H1 (cell line): ENCODE data around the gene COL19A1. TPM values are rescaled to one million over a fixed set of nuclear protein-coding genes. Genes with fewer than 3 reads are reported as not detected.
A peak's percentile ranks its signal among the peaks of the same experiment; 100 is the strongest.

Source experiments
- ASH2L ChIP-seq: fragments of 200-600, 300-600 bp; sonication (generic); IDR thresholded peaks from one replicate; pipeline ENCODE4 v1.7.1; 2017; ENCODE audit warnings: low read length
- BCL11A ChIP-seq, 2 experiments: IDR thresholded peaks; one replicate each; pipeline ENCODE4 v1.6.1; 2011; ENCODE audit warnings: low read depth in 2 of 2, low read length in 2 of 2, mild to moderate bottlenecking in 2 of 2
- EZH2 ChIP-seq: fragments of 200-600 bp; sonication (generic); IDR thresholded peaks from 2 replicates; pipeline ENCODE4 v1.7.1; 2012; ENCODE audit warnings: low read depth, mild to moderate bottlenecking, moderate library complexity, low read length, inconsistent platforms; ENCODE audit not compliant: severe bottlenecking
- FOSL1 ChIP-seq: IDR thresholded peaks from 2 replicates; pipeline ENCODE4 v1.6.1; 2011; ENCODE audit warnings: mild to moderate bottlenecking, low read depth, low read length, moderate library complexity; ENCODE audit not compliant: insufficient read depth
- KDM4A ChIP-seq: IDR thresholded peaks from one replicate; pipeline ENCODE4 v1.7.1; 2012; ENCODE audit warnings: low read depth, mild to moderate bottlenecking, moderate library complexity, low read length, inconsistent platforms; ENCODE audit not compliant: severe bottlenecking
- RAD21 ChIP-seq, 2 experiments: IDR thresholded peaks in 1 of 2; conservative IDR thresholded peaks in 1 of 2; 2 replicates each; pipeline ENCODE4 v1.6.1; 2011; ENCODE audit warnings: low read depth in 2 of 2, low read length in 2 of 2, improper control_type of control experiment in 1 of 2, inconsistent platforms in 1 of 2, mild to moderate bottlenecking in 1 of 2, moderate library complexity in 1 of 2
- RFX5 ChIP-seq: IDR thresholded peaks from 2 replicates; pipeline ENCODE4 v1.6.1; 2011; ENCODE audit warnings: low read depth, low read length, improper control_type of control experiment, borderline replicate concordance
- RNF2 ChIP-seq: fragments of 200-900, 300-1000 bp; sonication (generic); IDR thresholded peaks from 2 replicates; pipeline ENCODE4 v1.7.1; 2016; ENCODE audit warnings: borderline replicate concordance, low read depth, mild to moderate bottlenecking, antibody characterized with exemption, low read length; ENCODE audit not compliant: poor library complexity, severe bottlenecking; ENCODE audit errors: missing control alignments
- SAP30 ChIP-seq: fragments of 300-600 bp; sonication (generic); IDR thresholded peaks from 2 replicates; pipeline ENCODE4 v1.7.1; 2012; ENCODE audit warnings: low read length, moderate library complexity, mild to moderate bottlenecking, inconsistent platforms; ENCODE audit not compliant: insufficient read depth, insufficient replicate concordance
- SUZ12 ChIP-seq: fragments of 200-600 bp; sonication (generic); IDR thresholded peaks from 2 replicates; pipeline ENCODE4 v1.6.1; 2012; ENCODE audit warnings: mild to moderate bottlenecking, inconsistent platforms, low read length, moderate library complexity, mixed read lengths
- TAF1 ChIP-seq: IDR thresholded peaks from 2 replicates; pipeline ENCODE4 v1.6.1; 2011; ENCODE audit warnings: mild to moderate bottlenecking, low read depth, low read length
- TAF7 ChIP-seq: optimal IDR thresholded peaks from 2 replicates; pipeline ENCODE3; 2011; ENCODE audit warnings: low read depth, mild to moderate bottlenecking, inconsistent platforms, low read length, moderate library complexity, borderline replicate concordance
- TBP ChIP-seq: IDR thresholded peaks from 2 replicates; pipeline ENCODE4 v1.6.1; 2011; ENCODE audit warnings: low read depth, low read length, improper control_type of control experiment
- polyA plus RNA-seq, 7 experiments: library from polyadenylated mRNA; depleted of rRNA in 3 of 7; stranded (reverse) in 5 of 7; unstranded in 2 of 7; fragments of >200 nt in 5 of 7; fragments of 200-250 nt in 2 of 7; gene quantifications; 1 replicate in 5 of 7; 2 replicates in 1 of 7; 4 replicates in 1 of 7; pipeline versions ENCODE4 v1.2.1 to v1.2.3, GENCODE V29; 2011 to 2013; ENCODE audit warnings: missing spikeins in 2 of 7, mixed read lengths in 2 of 7
- total RNA-seq: library from RNA; stranded (reverse); fragmentation: NEBNext Ultra II Directional; extraction: Animal tissue kit (Norgen Biotek cat#: 25700); gene quantifications from 2 replicates; pipeline ENCODE4 v1.2.1, GENCODE V29; 2021
- TF ChIP-seq, protein P1 (sequence below): IDR thresholded peaks from 2 replicates; pipeline ENCODE4 v1.6.1; 2011; ENCODE audit warnings: low read length, improper control_type of control experiment
- TF ChIP-seq, protein P2 (sequence below): IDR thresholded peaks from 2 replicates; pipeline ENCODE4 v1.6.1; 2012; ENCODE audit warnings: inconsistent platforms

Gene COL19A1
- total and polyA plus RNA-seq, 2 of the 8 experiments (the other 6 are each of a cell fraction or from before 2014, with no cell fraction given): not detected

DNA sequence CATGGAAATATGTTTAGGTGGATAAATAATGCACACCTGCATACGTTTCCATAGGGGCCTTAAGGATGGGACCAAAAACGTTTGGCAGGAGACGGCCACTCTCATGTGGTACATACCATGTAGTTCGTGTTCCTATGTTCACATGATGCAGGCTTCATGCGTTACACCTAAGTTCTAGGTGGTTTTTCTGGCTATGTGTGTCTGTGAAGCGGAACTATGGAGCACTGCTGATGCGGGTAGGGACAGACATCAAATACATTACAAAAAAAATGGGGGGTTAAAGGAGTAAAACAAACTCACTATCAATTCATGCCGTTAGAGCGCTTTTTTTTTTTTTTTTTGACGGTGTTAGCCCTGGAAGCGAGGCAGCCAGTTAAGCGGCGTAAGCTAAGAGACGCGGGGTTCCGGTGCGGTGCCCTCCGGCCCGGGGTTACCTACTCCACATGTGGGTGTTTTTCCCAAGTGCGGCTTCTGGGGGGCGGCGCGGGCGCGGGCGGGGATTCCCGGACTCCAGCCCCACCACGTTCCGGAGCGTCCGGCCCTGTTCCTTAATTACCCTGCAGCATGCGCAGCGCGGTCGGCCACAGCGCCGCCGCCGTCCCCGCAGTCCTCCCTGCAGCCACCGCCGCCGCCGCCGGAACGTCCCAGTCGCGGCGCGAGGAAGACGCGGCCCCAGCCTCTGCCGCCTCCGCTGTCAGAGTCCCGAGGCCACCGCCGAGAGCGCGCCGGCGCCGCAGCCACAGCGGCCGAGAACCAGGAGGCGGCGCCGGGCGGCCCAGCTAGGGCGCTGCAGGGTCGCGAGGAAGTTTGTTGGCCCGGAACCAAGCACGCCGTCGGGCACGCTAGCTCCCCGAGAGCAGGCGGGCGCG is 648 bp downstream of the COL19A1 start (continued):
- TF ChIP-seq, protein P1, sequence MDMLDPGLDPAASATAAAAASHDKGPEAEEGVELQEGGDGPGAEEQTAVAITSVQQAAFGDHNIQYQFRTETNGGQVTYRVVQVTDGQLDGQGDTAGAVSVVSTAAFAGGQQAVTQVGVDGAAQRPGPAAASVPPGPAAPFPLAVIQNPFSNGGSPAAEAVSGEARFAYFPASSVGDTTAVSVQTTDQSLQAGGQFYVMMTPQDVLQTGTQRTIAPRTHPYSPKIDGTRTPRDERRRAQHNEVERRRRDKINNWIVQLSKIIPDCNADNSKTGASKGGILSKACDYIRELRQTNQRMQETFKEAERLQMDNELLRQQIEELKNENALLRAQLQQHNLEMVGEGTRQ: no peak
- TF ChIP-seq TBP (peak; percentile 54; the same call in 1 of the 2 replicates), ASH2L (peak; percentile 68), EZH2 (peak; percentile 73), TAF1 (0 out of 2 replicates have a peak, but pooled peaks have one; percentile 18), RNF2 (peak; percentile 13), BCL11A (IDR thresholded peaks at IDR 0.05; ENCODE audit: low read depth in 2 of 2, low read length in 2 of 2) (no peak), SUZ12 (peak; percentile 50), RAD21 (IDR thresholded peaks at IDR 0.05 in 1 of 2, conservative IDR thresholded peaks at IDR 0.05 in 1 of 2; ENCODE audit: low read depth in 2 of 2, low read length in 2 of 2) (peak in 1 of 2 experiments; percentile 34; a peak in 1 of 4 replicates), KDM4A (peak; percentile 65), TAF7 (peak; percentile 47), SAP30 (no peak), FOSL1 (0 out of 2 replicates have a peak, but pooled peaks have one; percentile 44), RFX5 (no peak)
- TF ChIP-seq, protein P2, sequence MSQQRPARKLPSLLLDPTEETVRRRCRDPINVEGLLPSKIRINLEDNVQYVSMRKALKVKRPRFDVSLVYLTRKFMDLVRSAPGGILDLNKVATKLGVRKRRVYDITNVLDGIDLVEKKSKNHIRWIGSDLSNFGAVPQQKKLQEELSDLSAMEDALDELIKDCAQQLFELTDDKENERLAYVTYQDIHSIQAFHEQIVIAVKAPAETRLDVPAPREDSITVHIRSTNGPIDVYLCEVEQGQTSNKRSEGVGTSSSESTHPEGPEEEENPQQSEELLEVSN: peak; percentile 45; the same call in 1 of the 2 replicates
